Prostate gland (tissue), 2 donors: ENCODE measurements around the gene COQ4.

Experiments
- CTCF ChIP-seq, 4 experiments: fragments of 200-600 bp in 2 of 4; fragments of 450-650 bp in 2 of 4; sonication (generic) in 2 of 4; IDR thresholded peaks; 1 replicate in 3 of 4; 2 replicates in 1 of 4; pipeline ENCODE4 v1.5.1; 2016 to 2019; ENCODE audit warnings: antibody characterized with exemption in 4 of 4, mild to moderate bottlenecking in 2 of 4, moderate library complexity in 2 of 4
- POLR2A ChIP-seq: fragments of 450-650 bp; IDR thresholded peaks from one replicate; pipeline ENCODE4 v1.6.1; 2016; ENCODE audit warnings: antibody characterized with exemption, mild to moderate bottlenecking

DNA sequence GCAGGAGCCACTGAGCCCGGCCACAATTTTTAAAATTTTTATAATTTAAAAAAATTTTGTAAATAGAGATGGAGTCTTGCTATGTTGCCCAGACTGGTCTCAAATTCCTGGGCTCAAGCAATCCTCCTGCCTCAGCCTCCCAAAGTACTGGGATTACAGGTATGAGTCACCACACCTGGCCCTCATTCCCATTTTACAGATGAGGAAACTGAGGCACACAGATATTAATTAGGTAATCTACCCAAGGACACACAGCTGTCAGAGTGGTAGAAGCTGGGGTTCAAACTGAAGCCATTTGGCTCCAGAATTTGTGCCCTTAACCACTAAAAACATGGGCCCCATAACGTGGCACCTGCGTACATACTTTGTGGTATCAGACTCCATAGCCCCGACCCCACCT is 7.9 kb upstream of the COQ4 start:
- TF ChIP-seq CTCF (IDR thresholded peaks at IDR 0.05) (no peak), POLR2A (no peak)
